Measurements from ENCODE around the gene ARSB. TPM values are rescaled to one million over a fixed set of nuclear protein-coding genes. Genes with fewer than 3 reads are reported as not detected.

ARSB gene
- polyA plus RNA-seq, 1 of the 3 experiments (the other 2 are of a cell fraction) = 12.5 TPM

- H3K4me2 ChIP-seq = no peak overlapping the region
- no peak overlapping the region for H3K27ac ChIP-seq (ENCODE audit: low read depth in 2 of 2, low read length in 1 of 2)
- H3K79me2 ChIP-seq (ENCODE audit: insufficient read depth) = no peaks in the 10 kb centered on the region
- peak; percentile 95 for TF ChIP-seq RAD21 (IDR thresholded peaks at IDR 0.05; ENCODE audit: low read length)
- no peak for TF ChIP-seq RFX5 (IDR thresholded peaks at IDR 0.05; ENCODE audit: low read length)
- TF ChIP-seq CTCF (IDR thresholded peaks at IDR 0.05) = peak; percentile 72
- TF ChIP-seq ZBTB33 (IDR thresholded peaks at IDR 0.05; ENCODE audit: borderline replicate concordance, low read depth) = no peak
- TF ChIP-seq NFIC (IDR thresholded peaks at IDR 0.05; ENCODE audit: borderline replicate concordance) = no peak
- no peak for TF ChIP-seq USF2 (IDR thresholded peaks at IDR 0.05; ENCODE audit: borderline replicate concordance, low read depth, low read length)
- TF ChIP-seq ELF1 (IDR thresholded peaks at IDR 0.05) = no peak
- TF ChIP-seq EP300 (IDR thresholded peaks at IDR 0.05; ENCODE audit: borderline replicate concordance in 1 of 2, low read depth in 1 of 2, low read length in 1 of 2) = no peak
- peak; percentile 38 for TF ChIP-seq CHD2 (IDR thresholded peaks at IDR 0.05; ENCODE audit: low read length, partially characterized antibody)
- TF ChIP-seq GABPA (IDR thresholded peaks at IDR 0.05; ENCODE audit: low read depth) = no peak
- no peak for TF ChIP-seq POLR2AphosphoS5 (IDR thresholded peaks at IDR 0.05; ENCODE audit: low read depth, low read length)
- no peak for TF ChIP-seq FOSL2 (IDR thresholded peaks at IDR 0.05; ENCODE audit: borderline replicate concordance, low read depth)
- no peak for TF ChIP-seq GATA2 (CRISPR knock-in tag; IDR thresholded peaks at IDR 0.05)
- TF ChIP-seq PBX3 (IDR thresholded peaks at IDR 0.05) = no peak
- TF ChIP-seq SIN3A (IDR thresholded peaks at IDR 0.05; ENCODE audit: borderline replicate concordance, low read depth, low read length) = no peak
- no peak for TF ChIP-seq RXRA (IDR thresholded peaks at IDR 0.05; ENCODE audit: borderline replicate concordance, low read depth)
- peak; percentile 80 for TF ChIP-seq SMC3 (IDR thresholded peaks at IDR 0.05; ENCODE audit: low read depth, low read length)
- DNase-seq = peak; percentile 49
- H3K36me3 ChIP-seq (replicated peaks in 1 of 2; ENCODE audit: control insufficient read depth in 1 of 2, insufficient read depth in 2 of 2, low read length in 1 of 2) = peaks cover 6 to 7% of the 10 kb centered on the region in 2 experiments
- H3K4me1 ChIP-seq (ENCODE audit: control insufficient read depth in 1 of 2, insufficient read depth in 2 of 2, low read depth in 1 of 2, low read length in 1 of 2) = peaks cover 0 to 4% of the 10 kb centered on the region in 2 experiments; a peak in 2 of 4 replicates
- H4K20me1 ChIP-seq (ENCODE audit: insufficient read depth) = no peaks in the 10 kb centered on the region
- no peak overlapping the region for H3K9ac ChIP-seq
- no peaks in the 10 kb centered on the region for H3K27me3 ChIP-seq (ENCODE audit: insufficient read depth)
- H2AFZ ChIP-seq (ENCODE audit: low read depth) = no peak overlapping the region
- ChIA-PET POLR2A (no interaction called here), CTCF (interaction anchor here (0.6 to 4.2 kb wide), 28 partner anchors 9 to 1404 kb away, joined by 3 to 61 read pairs (median 3); partner anchors contain the start of gene LHFPL2)
- 72% methylated on average over 2 of the region's 2 CpGs for WGBS (ENCODE audit: low lambda C conversion rate)
- H3F3A ChIP-seq (replicated peaks; ENCODE audit: insufficient read depth) = no peaks in the 10 kb centered on the region
- H3K4me3 ChIP-seq (ENCODE audit: low read depth in 2 of 2, low read length in 1 of 2) = no peak overlapping the region; a peak in 1 of 4 replicates
- H3K9me3 ChIP-seq = no peaks in the 10 kb centered on the region
- H3K9me2 ChIP-seq = no peaks in the 10 kb centered on the region
These were observed 20.2 kb downstream of the ARSB start for GRCh38 chr5:78964889-78965288.

All from SK-N-SH (cell line).